H9 (cell line): Measurements from ENCODE around the gene IRF2BPL. TPM values are rescaled to one million over a fixed set of nuclear protein-coding genes. Genes with fewer than 3 reads are reported as not detected.

ENCODE experiments used
- DNase-seq: peaks from one replicate; pipeline ENCODE4 v3.0.0-alpha.2; 2017
- H2AFZ ChIP-seq: one replicate; pipeline ENCODE4 v1.6.1; 2013; ENCODE audit warnings: mild to moderate bottlenecking, low read length, control low read depth, moderate library complexity
- H2AK5ac ChIP-seq: 2 replicates; pipeline ENCODE4 v1.6.1; 2013; ENCODE audit warnings: low read length, control low read depth, mixed read lengths; ENCODE audit not compliant: insufficient read length
- H2BK120ac ChIP-seq: one replicate; pipeline ENCODE4 v1.6.1; 2013; ENCODE audit warnings: low read depth, mild to moderate bottlenecking, low read length, control low read depth, inconsistent platforms; ENCODE audit not compliant: poor library complexity, severe bottlenecking
- H2BK12ac ChIP-seq: 2 replicates; pipeline ENCODE4 v1.6.1; 2013; ENCODE audit warnings: low read length, control low read depth, mixed read lengths, low read depth; ENCODE audit not compliant: insufficient read length
- H2BK15ac ChIP-seq: 2 replicates; pipeline ENCODE4 v1.6.1; 2013; ENCODE audit warnings: low read depth, low read length, control low read depth
- H2BK20ac ChIP-seq: one replicate; pipeline ENCODE4 v1.6.1; 2013; ENCODE audit warnings: low read depth, mild to moderate bottlenecking, low read length, control low read depth, inconsistent platforms; ENCODE audit not compliant: poor library complexity, severe bottlenecking
- H2BK5ac ChIP-seq: 2 replicates; pipeline ENCODE4 v1.6.1; 2013; ENCODE audit warnings: low read length, control low read depth, mixed read lengths; ENCODE audit not compliant: insufficient read length
- H3K14ac ChIP-seq: 2 replicates; pipeline ENCODE4 v1.6.1; 2013; ENCODE audit warnings: low read length, control low read depth; ENCODE audit not compliant: insufficient read depth
- H3K18ac ChIP-seq: 2 replicates; pipeline ENCODE4 v1.6.1; 2013; ENCODE audit warnings: low read depth, mild to moderate bottlenecking, mixed read lengths, low read length, control low read depth; ENCODE audit not compliant: insufficient read length
- H3K23ac ChIP-seq: 2 replicates; pipeline ENCODE4 v1.6.1; 2013; ENCODE audit warnings: low read length, control low read depth, mixed read lengths, low read depth; ENCODE audit not compliant: insufficient read length
- H3K23me2 ChIP-seq: 2 replicates; pipeline ENCODE4 v1.6.1; 2013; ENCODE audit warnings: low read depth, mild to moderate bottlenecking, mixed read lengths, low read length, control low read depth; ENCODE audit not compliant: insufficient read length, poor library complexity, severe bottlenecking
- H3K27ac ChIP-seq: 2 replicates; pipeline ENCODE4 v1.5.1; 2013; ENCODE audit warnings: low read length, control low read depth, mixed read lengths, low read depth; ENCODE audit not compliant: insufficient read length
- H3K27me3 ChIP-seq: 2 replicates; pipeline ENCODE4 v1.6.1; 2013; ENCODE audit warnings: low read length, control low read depth, inconsistent platforms; ENCODE audit not compliant: insufficient read depth
- H3K4ac ChIP-seq: 2 replicates; pipeline ENCODE4 v1.6.1; 2013; ENCODE audit warnings: low read depth, mild to moderate bottlenecking, control low read depth, inconsistent platforms, low read length, moderate library complexity
- H3K4me1 ChIP-seq: 2 replicates; pipeline ENCODE4 v1.6.1; 2013; ENCODE audit warnings: low read length, control low read depth, inconsistent platforms; ENCODE audit not compliant: insufficient read depth
- H3K4me2 ChIP-seq: 2 replicates; pipeline ENCODE4 v1.6.1; 2013; ENCODE audit warnings: low read length, control low read depth, mixed read lengths; ENCODE audit not compliant: insufficient read length, insufficient read depth
- H3K56ac ChIP-seq: 2 replicates; pipeline ENCODE4 v1.6.1; 2013; ENCODE audit warnings: low read depth, mild to moderate bottlenecking, mixed read lengths, low read length, control low read depth; ENCODE audit not compliant: insufficient read length
- H3K79me1 ChIP-seq: 2 replicates; pipeline ENCODE4 v1.6.1; 2013; ENCODE audit warnings: low read depth, mild to moderate bottlenecking, moderate library complexity, low read length, control low read depth, inconsistent platforms; ENCODE audit not compliant: insufficient read depth, poor library complexity, severe bottlenecking
- H3K79me2 ChIP-seq: 2 replicates; pipeline ENCODE4 v1.6.1; 2013; ENCODE audit warnings: low read length, control low read depth, inconsistent platforms; ENCODE audit not compliant: insufficient read depth
- H3K9ac ChIP-seq: 2 replicates; pipeline ENCODE4 v1.6.1; 2013; ENCODE audit warnings: low read length, control low read depth, mixed read lengths; ENCODE audit not compliant: insufficient read length; ENCODE audit errors: extremely low read depth
- H3K9me3 ChIP-seq: one replicate; pipeline ENCODE4 v1.6.1; 2013; ENCODE audit warnings: low read depth, low read length, inconsistent platforms; ENCODE audit not compliant: control insufficient read depth
- H3T11ph ChIP-seq: one replicate; pipeline ENCODE4 v1.6.1; 2013; ENCODE audit warnings: mild to moderate bottlenecking, low read length, control low read depth, inconsistent platforms
- H4K20me1 ChIP-seq: one replicate; pipeline ENCODE4 v1.6.1; 2013; ENCODE audit not compliant: control insufficient read depth, insufficient read length, insufficient read depth
- H4K5ac ChIP-seq: 2 replicates; pipeline ENCODE4 v1.6.1; 2013; ENCODE audit warnings: low read depth, mild to moderate bottlenecking, mixed read lengths, low read length, control low read depth; ENCODE audit not compliant: insufficient read length
- H4K8ac ChIP-seq: replicated peaks from 2 replicates; pipeline ENCODE4 v1.6.1; 2013; ENCODE audit warnings: low read length, control low read depth, mixed read lengths, low read depth; ENCODE audit not compliant: insufficient read length
- H4K91ac ChIP-seq: 2 replicates; pipeline ENCODE4 v1.6.1; 2013; ENCODE audit warnings: low read depth, mild to moderate bottlenecking, moderate library complexity, mixed read lengths, low read length, control low read depth; ENCODE audit not compliant: insufficient read length
- H3K27ac Mint-ChIP-seq, 3 experiments: 2 replicates in 2 of 3; 3 replicates in 1 of 3; pipeline ENCODE4 v1.8.0; 2020 to 2021; ENCODE audit warnings: mixed read lengths in 3 of 3, mild to moderate bottlenecking in 1 of 3, moderate library complexity in 1 of 3
- H3K27me3 Mint-ChIP-seq: 2 replicates; pipeline ENCODE4 v1.8.0; 2021; ENCODE audit warnings: low read depth, mild to moderate bottlenecking, moderate library complexity, mixed read lengths
- H3K36me3 Mint-ChIP-seq, 3 experiments: 2 replicates in 2 of 3; 3 replicates in 1 of 3; pipeline ENCODE4 v1.8.0; 2020 to 2021; ENCODE audit warnings: low read depth in 3 of 3, mixed read lengths in 3 of 3; ENCODE audit not compliant: insufficient read depth in 1 of 3
- H3K4me1 Mint-ChIP-seq, 2 experiments: 2 replicates each; pipeline ENCODE4 v1.8.0; 2020; ENCODE audit warnings: mixed read lengths in 2 of 2
- H3K4me3 Mint-ChIP-seq, 2 experiments: 2 replicates in 1 of 2; 3 replicates in 1 of 2; pipeline ENCODE4 v1.8.0; 2020 to 2021; ENCODE audit warnings: mild to moderate bottlenecking in 2 of 2, mixed read lengths in 2 of 2, moderate library complexity in 1 of 2
- H3K9me3 Mint-ChIP-seq, 2 experiments: 2 replicates in 1 of 2; 3 replicates in 1 of 2; pipeline ENCODE4 v1.8.0; 2020; ENCODE audit warnings: mild to moderate bottlenecking in 2 of 2, mixed read lengths in 2 of 2, moderate library complexity in 1 of 2
- CTCF ChIP-seq: fragments of 200-600 bp; sonication (generic); conservative IDR thresholded peaks from 3 replicates; pipeline ENCODE4 v1.8.0; 2021; ENCODE audit warnings: antibody characterized with exemption, mild to moderate bottlenecking
- WGBS: extraction: QIAGEN DNeasy Blood & Tissue Kit; methylation state at CpG from one replicate; pipeline ENCODE4 v1.1.7; 2013; ENCODE audit warnings: missing lambda C conversion rate, low lambda C conversion rate, mixed read lengths; ENCODE audit not compliant: insufficient read length; ENCODE audit errors: extremely low coverage; 5-methylcytosine and 5-hydroxymethylcytosine counted together
- total RNA-seq: library from RNA; stranded (reverse); gene quantifications from 2 replicates; pipeline ENCODE4 v1.2.1, GENCODE V29; 2021

IRF2BPL gene
- total RNA-seq, 1 experiment from 2014 or later, result 59.0 TPM

GRCh38 chr14:77071938-77072388 lies 43.5 kb upstream of the IRF2BPL start:
- Mint-ChIP-seq H3K9me3 (peaks cover 0 to 3% of the 10 kb centered on the region in 2 experiments; a peak in 3 of 5 replicates), H3K36me3 (0 out of 7 replicates have a peak, but pooled peaks cover 0 to 4% (median 3%) of the 10 kb centered on the region in 3 experiments), H3K4me3 (no peak overlapping the region), H3K27ac (peak overlapping the region in 1 of 3 experiments; percentile 49; a peak in 2 of 7 replicates), H3K27me3 (peaks cover 1% of the 10 kb centered on the region; the same call in 1 of the 2 replicates), H3K4me1 (peaks cover 33 to 43% of the 10 kb centered on the region in 2 experiments)
- no peak overlapping the region for H2BK15ac ChIP-seq
- no peaks in the 10 kb centered on the region for H3K79me2 ChIP-seq
- no peak overlapping the region for H4K91ac ChIP-seq
- peaks cover 3% of the 10 kb centered on the region; the same call in 1 of the 2 replicates for H3K4me1 ChIP-seq
- no peak overlapping the region for H3K9ac ChIP-seq
- no peak overlapping the region for H2BK5ac ChIP-seq
- H4K5ac ChIP-seq, result no peak overlapping the region
- no peak overlapping the region for H4K8ac ChIP-seq
- no CpG with 5 or more reads among the region's 3 CpGs for WGBS
- H3K4me2 ChIP-seq, result no peak overlapping the region
- no peak overlapping the region for H2BK120ac ChIP-seq
- H3K23ac ChIP-seq, result no peak overlapping the region
- H3K18ac ChIP-seq, result no peak overlapping the region
- H2BK20ac ChIP-seq, result no peak overlapping the region
- H3K4ac ChIP-seq, result no peak overlapping the region
- H2BK12ac ChIP-seq, result no peak overlapping the region
- DNase-seq, result no peak
- no peak overlapping the region for H3K56ac ChIP-seq
- no peak overlapping the region for H3K27ac ChIP-seq
- no peak overlapping the region for H3T11ph ChIP-seq
- no peaks in the 10 kb centered on the region for H3K9me3 ChIP-seq
- peaks cover 5% of the 10 kb centered on the region for H3K23me2 ChIP-seq
- no peak overlapping the region for H2AK5ac ChIP-seq
- no peak overlapping the region for H2AFZ ChIP-seq
- no peak for TF ChIP-seq CTCF
- H3K27me3 ChIP-seq, result no peaks in the 10 kb centered on the region
- H4K20me1 ChIP-seq, result no peaks in the 10 kb centered on the region
- H3K79me1 ChIP-seq, result no peaks in the 10 kb centered on the region
- no peak overlapping the region for H3K14ac ChIP-seq
